Right forelimb (tissue), 1 donor: ENCODE data around the gene RAD51.
"Not testable (repeated sequence)": the region's sequence is repeated elsewhere in the genome, so short reads cannot be mapped to it uniquely, and the experiment has no call there.

ENCODE experiments used
- DNase-seq: peaks from one replicate; pipeline ENCODE4 v3.0.0-alpha.2; 2018

RAD51 gene

DNA sequence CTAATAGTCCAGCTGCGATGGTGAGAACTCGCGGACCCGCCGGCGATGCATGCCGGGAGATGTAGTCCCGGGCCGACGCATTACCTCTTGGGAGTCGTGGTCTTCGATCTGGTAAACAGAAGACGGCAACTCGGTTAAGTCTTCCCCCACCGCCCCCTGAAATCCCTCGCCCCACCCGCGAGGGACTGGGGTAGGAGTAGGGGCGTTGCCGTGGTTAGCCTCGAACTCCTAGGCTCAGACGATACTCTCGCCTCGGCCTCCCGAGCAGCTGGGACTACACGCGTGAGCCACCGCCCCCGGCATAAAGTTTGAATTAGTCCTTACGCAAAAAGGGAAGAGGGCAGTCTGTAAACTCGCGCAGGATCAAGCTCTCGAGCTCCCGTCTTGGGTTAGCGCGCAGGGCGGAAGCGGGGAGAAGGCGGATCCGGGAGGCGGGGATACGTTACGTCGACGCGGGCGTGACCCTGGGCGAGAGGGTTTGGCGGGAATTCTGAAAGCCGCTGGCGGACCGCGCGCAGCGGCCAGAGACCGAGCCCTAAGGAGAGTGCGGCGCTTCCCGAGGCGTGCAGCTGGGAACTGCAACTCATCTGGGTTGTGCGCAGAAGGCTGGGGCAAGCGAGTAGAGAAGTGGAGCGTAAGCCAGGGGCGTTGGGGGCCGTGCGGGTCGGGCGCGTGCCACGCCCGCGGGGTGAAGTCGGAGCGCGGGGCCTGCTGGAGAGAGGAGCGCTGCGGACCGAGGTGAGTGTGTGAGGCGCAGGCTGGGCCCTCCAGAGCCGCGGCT is at the start of gene RAD51:
Gene RAD51 (plus strand): TSS at position 487 of the 781 bp plus-strand sequence. CDS start 3,585 bp downstream, outside the sequence.
- DNase-seq: peak; percentile 96

DNA sequence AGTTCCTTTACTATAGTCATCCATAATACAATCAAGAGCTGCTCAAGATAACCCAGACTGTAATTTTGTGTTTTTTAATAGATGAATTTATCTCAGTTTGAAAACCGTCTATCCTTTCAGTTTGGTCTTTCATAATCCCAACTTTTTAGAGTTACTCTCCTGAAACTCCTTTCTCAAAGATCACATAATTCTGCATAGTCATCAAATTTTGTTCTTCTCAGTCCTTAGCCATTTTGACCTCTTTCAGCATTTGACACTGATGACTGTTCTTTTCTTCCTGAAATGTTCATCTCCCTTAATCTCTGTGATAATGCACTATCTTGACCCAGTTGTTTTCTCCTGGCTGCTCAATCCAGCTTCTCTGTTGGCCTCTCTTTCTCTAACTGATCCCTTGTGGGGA is 47.5 kb upstream of the RAD51 start:
- DNase-seq: no peak

DNA sequence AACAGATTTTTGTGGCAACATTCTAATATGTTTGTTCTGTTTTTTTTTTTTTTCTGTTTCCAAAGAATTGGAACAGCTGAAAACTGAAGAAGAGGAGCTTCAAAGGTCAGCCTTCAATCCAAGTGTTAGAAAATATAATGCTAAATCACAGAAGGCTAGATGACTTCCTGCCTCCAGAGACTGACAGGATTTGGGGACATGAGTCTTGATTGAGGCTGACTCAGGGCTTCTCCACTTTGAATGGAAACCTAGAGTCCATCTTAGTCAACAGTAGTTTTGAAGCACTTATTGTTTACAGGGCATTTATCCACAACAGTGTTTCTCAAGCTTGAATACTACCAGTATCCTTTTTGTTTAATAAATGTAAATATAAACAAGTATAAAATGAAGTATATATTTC is 44.5 kb upstream of the RAD51 start:
- DNase-seq: no peak

DNA sequence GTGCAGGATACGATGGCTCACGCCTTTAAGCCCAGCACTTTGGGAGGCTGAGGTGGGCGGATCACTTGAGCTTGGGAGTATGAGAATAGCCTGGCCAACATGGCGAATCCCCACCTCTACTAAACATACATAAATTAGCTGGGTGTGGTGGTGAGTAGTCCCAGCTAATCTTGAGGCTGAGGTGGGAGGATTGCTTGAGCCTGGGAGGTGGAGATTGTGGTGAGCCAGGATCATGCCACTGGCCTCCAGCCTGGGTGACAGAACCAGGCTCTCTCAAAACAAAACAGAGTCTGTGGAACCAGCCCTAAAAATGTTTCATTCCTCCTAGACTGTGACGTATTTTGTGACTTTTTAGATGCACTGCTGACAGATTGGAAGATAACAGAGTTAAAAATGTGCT is 34.3 kb upstream of the RAD51 start:
- no peak for DNase-seq

DNA sequence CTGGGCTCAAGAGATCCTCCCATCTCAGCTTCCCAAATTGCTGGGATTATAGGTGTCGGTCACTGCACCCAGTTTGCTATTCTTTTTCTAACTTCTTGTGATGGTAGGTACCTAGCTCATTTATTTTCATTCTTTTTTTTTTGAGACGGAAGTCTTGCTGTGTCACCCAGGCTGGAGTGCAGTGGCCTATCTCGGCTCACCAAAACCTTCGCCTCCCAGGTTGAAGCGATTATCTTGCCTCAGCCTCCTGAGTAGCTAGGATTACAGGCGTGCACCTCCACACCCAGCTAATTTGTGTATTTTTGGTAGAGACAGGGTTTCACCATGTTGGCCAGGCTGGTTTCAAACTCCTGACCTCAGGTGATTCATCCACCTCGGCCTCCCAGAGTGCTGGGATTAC is 30.1 kb upstream of the RAD51 start:
- no peak for DNase-seq

DNA sequence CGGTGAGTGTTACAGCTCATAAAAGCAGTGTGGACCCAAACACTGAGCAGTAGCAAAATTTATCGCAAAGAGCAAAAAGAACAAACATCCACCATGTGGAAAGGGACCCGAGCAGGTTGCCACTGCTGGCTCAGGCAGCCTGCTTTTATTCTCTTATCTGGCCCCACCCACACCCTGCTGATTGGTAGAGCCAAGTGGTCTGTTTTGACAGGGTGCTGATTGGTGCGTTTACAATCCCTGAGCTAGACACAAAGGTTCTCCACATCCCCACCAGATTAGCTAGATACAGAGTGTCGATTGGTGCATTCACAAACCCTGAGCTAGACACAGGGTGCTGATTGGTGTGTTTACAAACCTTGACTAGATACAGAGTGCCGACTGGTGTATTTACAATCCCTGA is 18.7 kb upstream of the RAD51 start:
- not testable (repeated sequence) for DNase-seq

DNA sequence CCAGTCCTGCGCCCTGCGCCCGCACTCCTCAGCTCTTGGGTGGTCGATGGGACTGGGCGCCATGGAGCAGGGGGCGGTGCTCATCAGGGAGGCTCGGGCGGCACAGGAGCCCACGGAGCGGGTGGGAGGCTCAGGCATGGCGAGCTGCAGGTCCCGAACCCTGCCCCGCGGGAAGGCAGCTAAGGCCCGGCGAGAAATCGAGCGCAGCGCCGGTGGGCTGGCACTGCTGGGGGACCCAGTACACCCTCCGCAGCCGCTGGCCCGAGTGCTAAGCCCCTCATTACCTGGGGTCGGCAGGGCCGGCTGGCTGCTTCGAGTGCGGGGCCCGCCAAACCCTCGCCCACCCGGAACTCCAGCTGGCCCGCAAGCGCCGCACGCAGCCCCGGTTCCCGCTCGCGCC is 18.1 kb upstream of the RAD51 start:
- DNase-seq: not testable (repeated sequence)

DNA sequence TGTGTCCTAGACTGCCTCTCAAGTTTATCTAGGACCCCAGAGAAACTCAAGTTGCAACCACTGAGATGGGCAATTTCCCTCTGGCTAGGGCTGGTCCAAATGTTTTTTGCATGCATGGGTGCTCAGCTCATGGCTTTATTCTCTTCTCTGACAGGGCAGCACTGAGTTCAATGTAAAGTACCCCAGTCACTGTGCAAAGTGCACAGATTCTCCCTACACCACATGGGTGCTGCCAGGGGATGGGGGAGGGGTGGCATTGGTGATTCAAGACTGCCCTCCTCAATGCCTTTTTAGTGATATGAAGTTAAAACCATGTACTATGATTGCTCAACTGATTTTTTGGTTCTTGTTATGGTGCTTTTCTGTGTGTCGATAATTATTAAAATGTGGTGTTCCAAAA is 14.8 kb upstream of the RAD51 start:
- DNase-seq: no peak

DNA sequence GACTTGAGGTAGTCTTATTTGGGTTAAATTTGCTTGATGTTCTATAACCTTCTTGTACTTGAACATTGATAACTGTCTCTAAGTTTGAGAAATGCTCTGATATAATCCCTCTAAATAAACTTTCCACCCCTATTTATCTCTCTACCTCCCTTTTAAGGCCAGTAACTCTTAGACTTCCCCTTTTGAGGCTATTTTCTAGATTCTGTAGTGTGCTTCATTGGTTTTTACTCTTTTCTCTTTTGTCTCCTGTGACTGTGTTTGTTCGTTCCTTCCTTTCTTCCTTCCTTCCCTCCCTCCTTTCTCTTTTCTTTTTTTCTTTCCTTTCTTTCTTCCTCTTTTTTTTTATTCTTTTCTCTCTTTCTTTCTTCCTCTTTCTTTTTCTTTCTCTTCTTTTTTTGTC is 14.0 kb upstream of the RAD51 start:
- DNase-seq: not testable (repeated sequence)

DNA sequence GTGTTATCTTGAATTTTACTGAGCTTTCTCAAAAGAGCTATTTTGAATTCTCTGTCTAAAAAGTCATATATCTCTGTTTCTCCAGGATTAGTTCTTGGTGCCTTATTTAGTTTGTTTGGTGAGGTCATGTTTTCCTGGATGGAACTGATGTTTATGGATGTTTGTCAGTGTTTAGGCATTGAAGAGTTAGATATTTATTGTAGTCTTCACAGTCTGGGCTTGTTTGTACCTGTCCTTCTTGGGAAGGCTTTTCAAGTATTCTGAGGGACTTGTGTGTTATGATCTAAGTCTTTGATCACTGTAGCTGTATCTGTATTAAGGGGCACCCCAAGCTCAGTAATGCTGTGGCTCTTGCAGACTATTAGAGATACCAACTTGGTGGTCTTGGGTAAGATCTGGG is 10.6 kb upstream of the RAD51 start:
- no peak for DNase-seq

DNA sequence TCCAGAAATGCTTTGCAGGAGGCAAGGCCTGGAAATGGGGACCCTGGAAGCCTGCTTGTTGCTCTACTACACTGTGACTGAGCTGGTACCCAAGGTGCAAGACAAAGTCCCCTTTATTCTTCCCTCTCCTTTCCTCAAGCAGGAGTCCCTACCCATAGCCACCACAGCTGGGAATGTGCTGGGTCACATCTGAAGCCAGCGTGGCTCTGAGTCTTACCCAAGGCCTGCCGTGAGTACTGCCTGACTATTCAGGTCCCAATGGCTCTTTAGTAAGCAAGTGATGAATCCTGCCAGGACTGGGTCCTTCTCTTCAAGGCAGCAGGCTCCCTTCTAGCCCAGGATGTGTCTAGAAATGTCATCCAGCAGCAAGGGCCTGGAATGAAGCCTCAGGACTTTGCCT is 9.6 kb upstream of the RAD51 start:
- DNase-seq: no peak

DNA sequence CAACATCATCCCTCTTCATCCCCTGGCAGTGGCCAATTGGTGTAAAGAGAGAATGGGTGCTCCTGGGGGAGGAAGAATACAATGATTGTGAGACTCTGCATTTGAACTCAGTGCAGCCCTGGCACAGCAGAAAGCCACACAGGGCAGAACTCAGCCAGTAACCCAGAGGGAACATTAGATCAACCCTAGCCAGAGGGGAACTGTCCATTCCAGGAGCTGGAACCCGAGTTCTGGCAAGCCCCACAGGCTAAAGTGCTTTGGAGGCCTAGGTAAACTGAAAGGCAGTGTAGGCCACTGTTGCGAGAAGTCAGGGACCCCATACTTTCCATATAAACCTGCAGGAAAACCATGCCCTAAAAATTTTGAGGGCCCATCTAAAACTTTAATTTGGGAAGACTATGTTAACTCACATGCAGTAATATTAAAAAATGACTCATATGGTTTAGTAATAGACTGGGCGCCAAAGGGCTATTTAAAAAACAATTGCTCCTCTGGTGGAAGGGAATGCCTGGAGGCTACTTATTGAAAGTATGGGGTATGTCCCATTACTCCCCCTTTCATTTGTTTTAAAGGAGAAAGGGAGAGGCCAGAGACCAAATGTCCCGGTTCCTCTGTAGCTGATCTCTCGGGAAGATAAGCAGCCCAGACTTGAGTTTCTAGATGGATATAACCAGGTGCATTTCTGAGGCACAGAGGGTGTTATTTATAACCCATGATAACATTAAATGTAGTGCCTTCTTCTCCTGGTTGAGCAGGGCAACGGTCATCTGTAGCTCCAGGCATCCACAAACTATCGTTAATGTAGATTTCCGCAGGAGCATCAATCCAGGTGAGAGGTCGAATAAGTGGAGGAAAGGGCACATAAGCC is 5.8 kb upstream of the RAD51 start:
- DNase-seq: no peak

DNA sequence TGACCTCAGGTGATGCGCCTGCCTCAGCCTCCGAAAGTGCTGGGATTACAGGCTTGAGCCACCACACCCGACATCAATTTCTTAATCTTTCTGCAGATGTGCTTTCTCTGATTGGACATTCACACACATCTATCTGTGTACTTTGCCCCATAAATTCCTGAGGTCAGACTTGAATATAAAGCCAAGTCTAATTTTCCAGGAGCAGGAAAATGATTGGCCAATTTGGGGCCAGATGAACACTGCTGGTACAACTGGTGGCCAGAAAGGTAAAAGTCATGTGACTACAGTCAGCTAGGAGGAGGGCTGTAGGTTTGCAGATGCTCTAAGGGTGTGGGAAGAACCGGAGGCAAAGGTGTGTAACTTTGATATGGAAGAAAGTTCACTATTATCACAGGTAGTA is 3.2 kb upstream of the RAD51 start:
- no peak for DNase-seq

DNA sequence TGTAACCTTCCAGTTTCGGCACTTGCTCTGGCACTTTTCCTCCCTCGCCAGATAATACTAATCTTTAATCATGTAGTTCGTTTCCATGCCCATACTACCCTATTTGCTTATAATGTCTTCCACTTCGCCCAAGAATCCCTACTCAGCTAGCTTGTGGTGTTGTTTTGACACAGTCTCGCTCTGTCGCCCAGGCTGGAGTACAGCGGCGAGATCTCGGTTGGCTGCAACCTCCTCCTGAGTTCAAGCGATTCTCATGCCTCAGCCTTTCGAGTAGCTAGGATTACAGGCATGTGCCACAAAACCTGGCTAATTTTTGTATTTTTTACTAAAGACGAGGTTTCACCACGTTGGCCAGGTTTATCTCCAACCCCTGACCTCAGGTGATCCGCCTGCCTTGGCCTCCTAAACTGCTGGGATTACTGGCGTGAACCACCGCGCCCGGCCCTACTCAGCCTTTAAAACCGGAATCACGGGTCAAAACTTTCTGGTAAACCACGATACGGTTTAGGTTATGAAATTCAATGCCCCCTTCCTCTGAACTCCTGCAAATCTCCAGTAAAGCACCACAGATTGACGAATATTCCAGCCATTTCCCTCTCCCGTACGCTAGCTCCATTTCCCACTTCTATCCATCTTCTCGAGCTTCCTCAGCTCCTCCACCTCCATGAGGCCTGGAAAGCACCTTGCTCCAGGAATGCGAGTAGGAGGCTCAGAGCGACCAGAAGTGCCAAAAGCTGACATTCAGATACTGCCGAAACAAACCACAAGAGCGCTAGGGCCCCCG is 878 bp upstream of the RAD51 start:
- DNase-seq: no peak

DNA sequence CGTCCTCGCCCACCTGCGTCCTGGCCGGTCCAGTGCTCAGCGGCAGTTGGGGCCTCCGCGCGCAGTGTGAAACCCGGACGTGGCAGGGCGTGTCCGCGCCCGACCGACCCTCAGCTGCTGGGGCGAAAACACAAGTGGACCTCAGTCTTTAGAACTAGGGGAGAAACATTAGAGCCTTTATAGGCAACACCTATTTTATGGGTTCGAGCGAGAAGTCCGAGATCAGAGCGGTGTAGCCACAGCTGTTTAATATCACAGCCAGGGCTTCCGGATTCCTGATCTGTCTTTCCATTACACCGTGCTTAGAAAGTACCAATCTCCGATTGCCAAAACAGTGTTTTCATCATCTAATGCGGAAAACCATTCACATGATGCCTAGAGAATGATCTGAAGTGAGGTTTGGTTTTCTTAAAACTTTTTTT is 506 bp downstream of the RAD51 start:
- DNase-seq: no peak

DNA sequence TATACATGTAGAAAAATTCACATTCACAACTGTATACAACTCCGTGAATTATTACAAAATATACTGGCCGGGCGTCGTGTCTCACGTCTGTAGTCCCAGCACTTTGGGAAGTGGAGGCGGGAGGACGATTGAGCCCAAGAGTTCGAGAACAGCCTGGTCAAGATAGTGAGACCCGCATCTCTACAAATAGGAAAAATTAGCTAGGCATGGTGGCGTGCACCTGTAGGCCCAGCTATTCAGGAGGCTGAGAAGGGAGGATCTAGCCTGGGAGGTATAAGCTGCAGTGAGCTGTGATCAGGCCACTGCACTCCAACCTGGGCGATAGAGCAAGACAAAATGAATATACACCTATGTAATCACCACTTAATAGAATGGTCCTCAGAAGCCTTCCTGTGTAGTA is 1.3 kb downstream of the RAD51 start:
- DNase-seq: no peak

DNA sequence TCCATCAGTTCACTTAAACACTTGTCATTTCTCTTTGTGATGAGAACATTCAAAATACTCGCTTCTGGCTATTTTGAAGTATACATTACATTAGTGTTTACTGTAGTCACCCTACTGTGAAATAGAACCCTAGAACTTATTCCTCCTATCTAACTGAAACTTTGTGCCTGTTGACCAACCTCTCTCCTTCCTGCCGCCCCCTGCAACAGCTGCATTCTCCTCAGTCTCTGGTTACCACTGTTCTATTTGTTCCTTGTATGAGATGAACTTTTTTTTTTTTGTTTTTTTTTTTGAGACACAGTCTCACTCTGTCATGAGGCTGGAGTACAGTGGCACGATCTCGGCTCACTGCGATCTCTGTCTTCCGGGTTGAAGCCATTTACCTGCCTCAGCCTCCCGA is 2.9 kb downstream of the RAD51 start:
- no peak for DNase-seq

DNA sequence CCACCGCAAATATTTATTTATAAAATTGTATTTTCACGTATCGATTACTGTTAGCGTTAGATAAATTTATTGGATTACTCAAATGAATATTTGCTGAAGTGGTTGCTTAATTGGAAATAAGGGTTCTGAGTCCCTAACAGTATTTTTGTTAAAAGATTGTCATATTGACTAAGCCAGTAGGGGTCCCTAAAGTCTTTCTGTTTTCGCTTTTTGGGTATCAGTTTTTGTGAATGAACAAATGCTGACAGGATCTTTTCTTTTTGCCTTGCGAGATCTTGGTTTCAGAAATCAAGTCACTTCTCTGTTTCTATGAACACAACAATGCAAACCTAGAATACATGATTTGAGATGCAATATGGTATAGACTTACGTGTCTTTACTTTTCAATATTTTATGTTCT is 7.1 kb downstream of the RAD51 start:
- no peak for DNase-seq

DNA sequence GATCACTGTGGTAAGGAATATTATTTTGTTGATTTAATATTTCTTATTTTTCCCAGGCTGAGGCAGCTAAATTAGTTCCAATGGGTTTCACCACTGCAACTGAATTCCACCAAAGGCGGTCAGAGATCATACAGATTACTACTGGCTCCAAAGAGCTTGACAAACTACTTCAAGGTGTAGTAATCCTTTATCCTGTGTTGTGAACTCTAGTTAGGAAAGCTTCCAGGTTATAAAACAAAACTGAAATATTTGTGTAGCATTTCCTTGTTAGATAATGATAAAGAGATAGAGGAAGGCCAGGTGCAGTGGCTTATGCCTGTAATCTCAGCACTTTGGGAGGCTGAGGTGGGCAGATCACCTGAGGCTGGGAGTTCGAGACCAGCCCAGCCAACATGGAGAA is 11.1 kb downstream of the RAD51 start:
- DNase-seq: no peak

DNA sequence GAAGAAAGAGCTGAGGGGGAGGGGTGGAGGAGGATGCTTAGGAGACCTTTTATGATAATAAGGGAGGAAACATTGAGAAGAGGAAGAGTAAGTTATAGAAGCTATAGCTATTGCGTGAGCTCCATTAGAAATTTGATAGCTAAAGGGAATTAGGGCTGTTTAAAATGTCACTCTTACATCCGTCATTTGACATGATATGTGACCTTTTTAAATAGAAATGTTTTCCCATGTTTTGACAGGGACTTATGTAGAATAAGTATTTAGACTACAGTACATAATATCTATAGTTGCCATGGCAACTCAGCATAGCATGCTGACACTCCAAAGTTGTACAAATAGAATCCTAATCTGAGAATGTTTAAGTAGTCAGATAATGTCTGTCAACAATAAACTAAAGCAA is 19.2 kb downstream of the RAD51 start:
- no peak for DNase-seq

DNA sequence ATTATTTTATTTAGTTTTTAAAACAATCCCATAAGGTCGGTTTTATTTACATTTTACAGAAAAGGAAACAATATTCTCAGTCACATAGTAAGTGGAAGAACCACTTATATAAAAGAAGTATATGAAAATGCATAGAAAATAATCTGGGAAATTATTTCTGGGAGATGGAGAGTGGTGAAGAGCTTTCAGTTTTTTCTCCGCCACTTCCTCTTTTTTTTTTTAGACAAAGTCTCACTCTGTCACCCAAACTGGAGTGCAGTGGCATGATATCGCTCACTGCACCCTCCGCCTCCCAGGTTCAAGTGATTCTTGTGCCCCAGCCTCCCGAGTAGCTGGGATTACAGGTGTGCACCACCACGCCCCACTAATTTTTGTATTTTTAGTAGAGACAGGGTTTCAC is 21.2 kb downstream of the RAD51 start:
- no peak for DNase-seq

DNA sequence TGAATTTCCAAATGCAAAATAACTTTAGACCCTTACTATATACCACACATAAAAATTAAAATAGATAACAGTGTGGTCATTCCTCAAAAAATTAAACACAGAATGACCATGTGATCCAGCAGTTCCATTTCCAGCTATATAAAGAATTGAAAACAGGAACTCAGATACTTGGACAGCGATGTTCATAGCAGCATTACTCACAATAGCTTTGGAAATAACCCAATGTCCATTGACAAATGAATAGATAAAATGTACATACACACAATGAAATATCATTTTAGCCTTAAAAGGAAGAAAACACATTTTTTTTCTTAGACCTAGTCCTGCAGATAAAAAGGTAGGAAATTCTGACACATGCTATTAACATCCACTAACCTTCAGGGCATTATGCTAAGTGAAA is 26.7 kb downstream of the RAD51 start:
- DNase-seq: no peak

DNA sequence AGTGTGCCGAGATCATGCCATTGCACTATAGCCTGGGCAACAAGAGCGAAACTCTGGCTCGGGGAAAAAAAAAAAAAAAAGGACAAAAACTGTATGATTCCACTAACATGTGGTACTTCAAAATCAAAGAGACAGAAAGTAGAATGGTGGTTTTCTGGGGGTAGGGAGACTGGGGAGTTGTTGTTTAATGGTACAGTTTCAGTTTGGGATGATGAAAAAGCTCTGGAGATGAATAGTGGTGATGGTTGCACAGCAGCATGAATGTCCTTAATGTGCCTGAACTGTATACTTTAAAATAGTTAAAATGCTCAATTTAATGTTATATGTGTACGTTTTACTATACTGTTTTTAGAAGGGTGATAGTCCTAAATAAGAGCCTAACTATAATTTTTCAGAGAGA is 27.4 kb downstream of the RAD51 start:
- no peak for DNase-seq

DNA sequence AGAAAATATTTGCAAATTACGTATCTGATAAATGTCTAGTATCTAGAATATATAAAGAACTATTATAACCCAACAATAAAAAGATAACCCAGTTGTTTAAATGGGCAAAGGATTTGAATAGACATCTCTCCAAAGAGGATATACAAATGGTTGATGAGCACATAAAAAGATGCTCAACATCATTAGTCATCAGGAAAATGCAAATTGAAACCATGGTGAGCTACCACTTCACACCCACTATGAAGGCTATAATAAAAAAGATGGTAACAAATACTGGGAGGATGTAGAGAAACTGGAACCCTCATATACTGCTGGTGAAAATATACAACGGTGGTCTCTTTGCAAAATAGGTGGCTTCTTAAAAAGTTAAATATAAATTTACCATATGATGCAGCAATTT is 28.0 kb downstream of the RAD51 start:
- no peak for DNase-seq
